ENCODE data around the gene LRRFIP1. TPM values are rescaled to one million over a fixed set of nuclear protein-coding genes. Genes with fewer than 3 reads are reported as not detected.
A peak's percentile ranks its signal among the peaks of the same experiment; 100 is the strongest.

Gene LRRFIP1
- total and polyA plus RNA-seq, 2 donors (not counting 3 experiments of a cell fraction or from before 2014, with no cell fraction given), result 39.2 to 179 TPM

- Histone ChIP-seq H3K27ac (ENCODE audit: insufficient read depth, low read depth, low read length) (no peak overlapping the region), H3K79me2 (ENCODE audit: control insufficient read depth, insufficient read depth, low read length) (peaks cover 2% of the 10 kb centered on the region)
These were observed 1.8 kb downstream of the LRRFIP1 start for GRCh38 chr2:237629188-237629534.

More at GRCh38 chr2:237629188-237629534, 1.8 kb downstream of the LRRFIP1 start:
- no peaks in the 10 kb centered on the region for H3K27me3 ChIP-seq (ENCODE audit: control insufficient read depth in 2 of 2, insufficient read depth in 2 of 2, low read length in 2 of 2)
- H2AFZ ChIP-seq (ENCODE audit: low read depth, low read length), result no peak overlapping the region
- no TSS peak for BruUV-seq (replicated peaks)
- ChIA-PET POLR2A (no interaction called here), CTCF (interaction anchor here (1.0 kb wide), 1 partner anchor 24 kb away, joined by 3 read pairs; no protein-coding TSS in a partner anchor)
- no peaks in the 10 kb centered on the region for H4K20me1 ChIP-seq (replicated peaks; ENCODE audit: control insufficient read depth, extremely low read depth, insufficient read depth, low read length)
- intact Hi-C loops (cut with micrococcal nuclease) (no loop called here), dilution Hi-C loops (cut with MboI; ENCODE audit: extremely low pct_ligation_motif_present, low sequenced_read_pairs) (no loop called here)
- no peaks in the 10 kb centered on the region for H3K9me3 ChIP-seq (replicated peaks; ENCODE audit: control insufficient read depth, insufficient read depth, low read length)
- peaks cover 13% of the 10 kb centered on the region for H3K4me1 ChIP-seq (ENCODE audit: control insufficient read depth, extremely low read depth, insufficient read depth, low read length)
- H3K9ac ChIP-seq (replicated peaks; ENCODE audit: extremely low read depth, insufficient read depth, low read length), result no peak overlapping the region
- DNase-seq (ENCODE audit: low read depth, low spot score) (no peak), FAIRE-seq (peak; percentile 15)
- peaks cover 0 to 9% of the 10 kb centered on the region in 2 experiments for H3K36me3 ChIP-seq (ENCODE audit: control insufficient read depth in 2 of 2, extremely low read depth in 1 of 2, insufficient read depth in 2 of 2, low read length in 2 of 2)
- no peak overlapping the region for H3K4me3 ChIP-seq (replicated peaks in 1 of 3; ENCODE audit: insufficient read depth in 1 of 3, low read depth in 1 of 3, low read length in 3 of 3)
- no peaks in the 10 kb centered on the region for H3K9me1 ChIP-seq (replicated peaks; ENCODE audit: control insufficient read depth, extremely low read depth, insufficient read depth, low read length)
- TF ChIP-seq CTCF (IDR thresholded peaks at IDR 0.05; ENCODE audit: extremely low read depth in 1 of 2, insufficient read depth in 1 of 2, low read depth in 1 of 2, low read length in 2 of 2) (no peak), POLR2AphosphoS5 (IDR thresholded peaks at IDR 0.05; ENCODE audit: insufficient read depth, low read depth, low read length) (no peak), EZH2 (IDR thresholded peaks at IDR 0.05; ENCODE audit: borderline replicate concordance, low read depth, low read length, severe bottlenecking) (no peak), GATA2 (IDR thresholded peaks at IDR 0.05; ENCODE audit: insufficient read depth, insufficient read length, low read depth, low read length) (no peak), MYC (IDR thresholded peaks at IDR 0.05; ENCODE audit: low read depth, low read length) (no peak), JUN (IDR thresholded peaks at IDR 0.05; ENCODE audit: borderline replicate concordance, insufficient read depth, insufficient read length, low read depth) (no peak), MAX (IDR thresholded peaks at IDR 0.05; ENCODE audit: insufficient read depth, insufficient read length) (no peak), FOS (IDR thresholded peaks at IDR 0.05; ENCODE audit: borderline replicate concordance, insufficient read depth, low read length) (no peak), POLR2A (IDR thresholded peaks at IDR 0.05; ENCODE audit: low read depth, low read length) (no peak)
- no peak overlapping the region for H3K4me2 ChIP-seq (ENCODE audit: insufficient read depth, low read length)

Data from endothelial cell of umbilical vein (primary cell).